GM19397 (cell line): Measurements from ENCODE around the gene IMMT.

Experiments used
- ATAC-seq: cut with Tn5 transposase; IDR thresholded peaks from one replicate; pipeline ENCODE4 v1.9.1; 2021; ENCODE audit warnings: mild to moderate bottlenecking, moderate library complexity; ENCODE audit not compliant: unreplicated experiment

The IMMT gene

DNA sequence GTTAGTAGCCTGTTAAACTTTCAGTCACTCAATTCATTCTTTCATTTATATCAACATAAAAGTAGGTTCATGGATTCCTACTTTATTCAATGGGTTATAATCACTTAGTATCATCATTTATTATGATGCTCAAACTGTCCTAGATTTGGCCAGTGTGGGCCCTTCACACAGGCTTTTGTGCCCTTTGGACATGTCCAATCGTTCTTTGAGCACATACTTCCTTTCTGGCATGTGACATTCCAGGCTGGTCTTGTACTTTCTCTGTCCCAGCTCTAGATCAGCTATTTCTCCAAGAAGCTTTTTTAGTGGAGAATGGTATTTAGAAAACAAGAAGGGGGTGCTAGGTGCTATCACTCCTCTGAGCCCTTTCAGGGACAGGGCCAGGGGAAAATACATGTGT lies 101.0 kb downstream of the IMMT start:
- ATAC-seq: no peak
